Stimulated activated CD4-positive, alpha-beta T cell treated with anti-CD3 and anti-CD28 coated beads, Interleukin-4, amount 100 ng/mL, for 24 hours (primary cell): ENCODE results near the gene PTPRN2.

Experiments used
- DNase-seq: peaks from one replicate; pipeline ENCODE4 v3.0.0-alpha.2; 2020

Gene PTPRN2

GRCh38 chr7:158576050-158576762 is 11.4 kb downstream of the PTPRN2 start:
- DNase-seq: no peak

DNA sequence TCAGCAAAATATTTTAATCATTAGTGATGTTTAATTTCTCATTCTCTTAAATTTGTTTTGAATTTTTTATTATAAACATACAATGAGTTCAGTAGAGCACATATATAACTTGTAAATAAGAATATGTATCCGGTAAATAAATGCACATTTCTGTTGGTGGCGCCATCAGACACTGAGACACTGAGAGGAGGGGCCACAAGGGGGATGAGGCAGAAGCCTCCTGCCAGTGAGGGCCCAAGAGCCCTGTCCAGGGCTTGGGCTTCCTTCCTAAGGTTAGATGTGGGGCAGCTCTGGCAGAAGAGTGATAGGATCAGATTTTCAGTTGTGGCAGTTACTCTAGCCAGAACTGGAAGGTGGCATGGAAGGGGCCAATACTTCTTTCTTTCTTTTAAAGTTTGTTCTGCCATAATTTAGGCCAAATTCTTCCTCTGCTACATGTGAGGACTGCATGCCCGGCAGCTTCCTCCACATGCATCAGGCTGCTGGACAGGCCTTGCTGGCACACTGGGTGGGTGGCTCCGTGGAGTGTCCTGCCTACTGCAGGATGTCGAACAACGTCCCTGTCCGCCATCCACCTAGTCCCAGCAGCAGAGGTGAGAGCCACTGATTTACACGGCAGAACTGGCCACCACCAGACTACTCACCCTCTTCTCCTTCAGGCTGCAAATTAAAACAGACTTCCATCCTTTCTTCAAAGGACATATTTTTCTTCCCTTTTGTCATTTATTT is 13.2 kb downstream of the PTPRN2 start:
- no peak for DNase-seq

DNA sequence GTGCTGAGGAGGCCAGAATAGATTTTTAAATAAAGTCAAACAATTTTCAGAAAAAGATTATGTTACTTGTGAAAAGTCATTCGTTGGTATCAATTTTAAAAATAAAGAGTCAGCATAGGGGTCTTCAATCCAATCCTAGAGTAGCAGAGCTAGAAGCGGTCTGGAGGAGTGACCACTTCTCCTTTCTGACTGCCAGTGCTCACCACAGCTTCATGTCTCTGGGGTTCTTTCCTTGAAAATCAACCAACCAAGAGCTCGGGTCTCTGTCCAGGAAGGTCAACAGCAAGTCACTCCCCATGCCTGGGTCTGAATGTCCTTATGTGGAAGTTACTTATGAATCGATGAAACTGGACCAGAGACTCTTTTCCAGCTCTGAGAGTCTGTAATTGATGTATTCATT is 14.3 kb downstream of the PTPRN2 start:
- no peak for DNase-seq

GRCh38 chr7:158572000-158572828 is 15.4 kb downstream of the PTPRN2 start:
- DNase-seq: no peak

- no peak for DNase-seq
Observed at GRCh38 chr7:158570449-158571170, 17.0 kb downstream of the PTPRN2 start.

DNA sequence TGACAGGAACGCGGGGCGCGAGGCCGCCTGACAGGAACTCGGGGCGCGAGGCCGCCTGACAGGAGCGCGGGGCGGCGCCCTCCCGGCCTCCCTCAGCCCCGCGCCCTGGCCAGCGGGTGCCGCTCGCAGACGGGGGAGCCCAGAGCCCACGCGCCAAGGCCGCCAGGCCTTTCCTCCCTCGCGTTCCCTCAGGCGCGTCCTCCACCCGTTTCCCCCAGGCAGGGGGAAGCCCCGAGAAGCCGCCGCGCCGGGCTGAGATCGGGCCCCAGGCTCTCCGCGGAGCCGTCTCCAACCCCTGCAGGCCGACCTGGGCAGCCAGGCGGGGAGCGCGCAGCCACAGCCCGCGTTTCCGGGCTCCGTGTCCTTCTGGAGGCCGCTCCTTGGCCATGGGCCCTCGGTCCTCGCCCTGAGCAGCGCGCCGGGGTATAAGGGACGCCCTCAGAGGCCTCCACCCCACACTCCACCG is 17.7 kb downstream of the PTPRN2 start:
- DNase-seq: no peak

- DNase-seq: no peak
Observed at GRCh38 chr7:158568974-158569857, 18.4 kb downstream of the PTPRN2 start.

DNA sequence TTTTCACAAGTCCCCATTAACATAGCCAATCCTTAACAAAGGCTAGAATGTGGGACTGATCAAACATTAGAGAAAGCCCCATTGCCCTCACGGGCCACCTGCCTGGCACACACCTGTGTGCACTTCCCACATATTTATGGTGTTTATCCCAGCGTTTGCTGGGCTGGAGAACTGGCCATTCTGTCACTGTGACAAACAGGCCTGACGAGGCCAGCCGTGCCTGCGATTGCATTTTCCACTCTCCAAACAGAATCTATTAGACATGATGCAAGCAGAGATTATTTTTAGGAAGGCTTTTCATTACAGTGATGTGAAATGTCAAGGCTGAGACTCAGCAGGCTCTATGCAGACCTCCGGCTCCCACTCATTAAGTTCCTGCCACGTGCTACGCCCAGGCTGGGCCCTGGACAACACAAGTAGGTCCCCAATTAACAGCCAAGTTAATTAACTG is 20.4 kb downstream of the PTPRN2 start:
- DNase-seq: no peak

DNA sequence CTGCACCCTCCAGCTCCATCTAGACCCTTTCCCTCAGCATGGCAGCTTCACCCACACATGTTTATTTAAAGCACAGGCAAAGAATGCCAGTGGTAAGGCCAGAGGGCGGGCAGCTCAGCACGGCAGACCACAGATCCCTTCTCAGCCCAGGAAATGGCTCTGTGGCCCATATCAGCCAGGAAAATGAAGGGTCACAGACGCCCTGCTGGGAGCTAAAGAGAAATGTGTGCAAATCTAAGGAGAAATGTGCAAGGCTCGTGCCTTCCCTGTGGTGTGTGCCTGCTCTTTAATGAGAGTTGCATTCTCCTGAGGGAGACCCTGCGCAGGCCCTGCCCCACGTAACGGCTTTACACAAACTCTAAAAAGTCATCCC is 23.0 kb downstream of the PTPRN2 start:
- no peak for DNase-seq

DNA sequence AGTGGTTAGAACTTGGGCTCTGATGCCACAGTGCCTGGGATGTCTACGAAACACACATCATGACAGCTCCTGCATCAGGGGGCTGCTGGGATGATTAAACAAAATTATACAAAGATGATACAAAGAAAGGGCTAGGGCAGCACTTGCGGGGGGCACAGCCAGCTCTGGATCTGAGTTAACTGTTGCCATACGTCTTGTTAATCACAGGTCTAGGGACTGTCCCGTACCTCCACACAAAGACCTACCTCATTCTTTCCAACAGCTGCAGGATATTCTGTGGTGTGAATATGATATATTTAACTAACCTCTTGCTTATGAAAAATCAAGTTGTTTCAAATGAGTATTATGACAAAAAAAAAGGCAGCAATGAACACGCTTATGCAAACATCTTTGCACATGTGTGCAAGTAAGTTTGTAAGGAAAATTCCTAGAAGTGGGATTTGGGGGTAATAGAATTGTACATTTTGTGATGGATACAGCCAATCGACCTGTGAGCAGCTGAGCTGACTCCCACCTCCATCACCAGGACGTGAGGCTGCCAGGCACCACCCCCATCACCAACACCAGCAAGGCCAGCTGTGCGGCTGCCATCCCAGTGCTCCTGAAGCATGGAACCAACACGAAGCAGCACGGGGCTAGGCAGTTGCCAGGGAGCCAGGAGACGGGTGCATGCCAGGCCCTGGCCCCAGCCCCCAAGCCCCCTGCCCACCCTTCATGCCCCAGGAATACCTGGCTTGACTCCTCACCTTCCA is 23.5 kb downstream of the PTPRN2 start:
- DNase-seq: no peak

DNA sequence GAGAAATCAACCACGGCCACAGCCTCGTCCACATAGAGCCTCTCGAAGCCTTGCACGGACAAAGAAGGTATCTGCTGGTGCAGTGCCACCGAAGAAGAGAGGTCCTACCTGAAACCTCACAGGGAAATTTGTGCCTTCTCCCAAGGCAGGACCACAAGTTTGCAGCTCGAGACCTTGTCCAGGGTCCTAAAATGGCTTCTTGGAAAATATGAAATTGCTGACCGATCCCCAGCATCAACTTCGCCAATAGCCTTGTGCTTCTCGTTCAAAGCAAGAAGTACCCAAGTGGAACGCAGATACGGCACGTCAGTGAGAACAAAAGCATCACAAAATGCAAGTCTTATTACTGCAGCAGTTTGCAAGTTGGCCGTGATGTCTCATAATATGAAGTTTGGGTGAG is 24.6 kb downstream of the PTPRN2 start:
- no peak for DNase-seq

GRCh38 chr7:158562517-158562916 is 25.1 kb downstream of the PTPRN2 start:
- DNase-seq: no peak

DNA sequence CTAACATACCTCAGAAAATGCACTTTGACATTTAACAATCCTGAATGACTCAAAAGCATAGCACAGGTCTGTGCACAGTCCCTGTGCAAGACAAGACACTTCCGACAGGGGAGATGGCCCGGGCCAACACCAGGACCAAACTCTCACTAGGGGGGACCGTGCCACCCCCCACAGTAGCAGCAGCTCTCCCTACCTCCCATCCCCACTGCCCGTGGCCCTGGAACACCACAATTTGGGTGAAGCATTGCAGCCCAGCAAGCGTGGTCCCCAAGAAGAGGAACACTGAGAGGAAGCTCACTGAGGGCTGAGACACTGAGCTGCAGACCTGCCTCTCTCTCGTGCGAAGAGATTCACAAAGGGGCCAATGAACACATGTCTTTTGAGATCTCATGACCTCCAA is 26.0 kb downstream of the PTPRN2 start:
- DNase-seq: no peak

DNA sequence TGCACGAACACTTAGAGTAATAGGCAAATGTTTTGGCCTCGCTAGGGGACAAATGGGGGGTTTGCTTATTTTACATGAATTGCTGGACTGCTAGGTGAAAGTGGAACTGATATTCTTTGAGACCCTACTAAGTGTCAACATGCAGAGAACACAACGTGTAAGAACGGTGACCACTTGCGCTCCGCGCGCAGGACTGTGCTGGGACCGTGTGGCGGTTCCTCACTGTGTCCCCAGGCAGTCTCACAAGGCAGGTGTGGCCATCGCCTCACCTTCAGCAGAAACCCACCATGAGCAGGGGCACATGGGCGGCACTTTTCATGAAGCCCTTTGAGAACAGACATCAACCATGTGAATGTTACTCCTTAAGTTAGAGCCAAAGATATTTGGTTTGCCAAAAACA is 27.2 kb downstream of the PTPRN2 start:
- DNase-seq: no peak

DNA sequence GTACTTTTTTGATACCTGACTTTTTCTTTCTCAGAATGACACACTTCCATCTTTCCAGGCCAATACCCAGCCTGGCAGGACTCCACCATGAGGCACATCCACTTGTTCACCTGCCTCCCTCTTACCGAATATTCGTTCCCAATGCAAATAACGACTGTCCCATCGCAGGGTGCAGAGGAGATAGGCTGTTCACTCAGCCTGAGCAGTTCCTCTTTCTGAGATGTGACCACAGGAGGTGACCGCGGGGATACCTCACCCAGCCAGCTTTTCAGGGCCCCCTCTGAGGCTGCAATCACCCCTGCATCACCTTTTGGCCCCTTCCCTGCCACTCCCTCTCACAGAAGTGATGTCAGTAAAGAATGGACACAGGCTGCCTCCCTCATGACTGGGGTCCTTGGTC is 28.3 kb downstream of the PTPRN2 start:
- no peak for DNase-seq

DNA sequence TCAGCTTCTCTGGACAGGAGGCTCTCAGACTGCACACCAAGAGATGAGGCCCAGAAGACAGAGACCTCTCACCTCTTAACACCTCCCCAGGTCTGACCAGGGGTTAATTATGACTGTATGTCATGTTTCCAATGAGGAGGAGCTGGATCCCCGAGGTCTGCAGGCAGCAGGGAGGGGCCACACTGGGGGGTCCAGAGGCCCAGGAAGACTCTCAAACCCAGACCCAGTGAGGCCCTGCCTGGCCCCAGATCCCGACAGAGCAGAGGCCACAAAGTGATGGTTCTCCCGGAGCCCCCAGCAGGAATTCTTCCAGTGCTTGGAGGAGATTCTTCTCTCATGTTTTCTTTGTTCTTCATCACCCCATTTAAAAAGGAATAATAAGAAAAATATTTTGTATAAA is 28.8 kb downstream of the PTPRN2 start:
- no peak for DNase-seq

GRCh38 chr7:158557441-158557755 is 30.2 kb downstream of the PTPRN2 start:
- DNase-seq: no peak

DNA sequence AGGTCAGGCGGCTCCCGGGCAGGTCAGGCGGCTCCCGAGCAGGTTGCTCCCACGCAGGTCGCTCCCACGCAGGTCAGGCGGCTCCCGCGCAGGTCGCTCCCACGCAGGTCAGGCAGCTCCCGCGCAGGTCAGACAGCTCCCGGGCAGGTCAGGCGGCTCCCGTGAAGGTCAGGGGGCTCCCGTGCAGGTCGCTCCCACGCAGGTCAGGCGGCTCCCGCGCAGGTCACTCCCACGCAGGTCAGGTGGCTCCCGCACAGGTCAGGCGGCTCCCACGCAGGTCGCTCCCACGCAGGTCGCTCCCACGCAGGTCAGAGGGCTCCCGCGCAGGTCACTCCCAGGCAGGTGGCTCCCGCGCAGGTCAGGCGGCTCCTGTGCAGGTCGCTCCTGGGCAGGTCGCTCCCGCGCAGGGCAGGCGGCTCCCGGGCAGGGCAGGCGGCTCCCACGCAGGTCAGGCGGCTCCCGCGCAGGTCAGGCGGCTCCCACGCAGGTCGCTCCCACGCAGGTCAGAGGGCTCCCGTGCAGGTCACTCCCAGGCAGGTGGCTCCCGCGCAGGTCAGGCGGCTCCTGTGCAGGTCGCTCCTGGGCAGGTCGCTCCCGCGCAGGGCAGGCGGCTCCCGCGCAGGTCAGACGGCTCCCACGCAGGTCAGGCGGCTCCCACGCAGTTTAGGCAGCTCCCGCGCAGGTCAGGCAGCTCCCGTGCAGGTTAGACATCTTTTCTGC is 30.7 kb downstream of the PTPRN2 start:
- no peak for DNase-seq

- no peak for DNase-seq
Observed at GRCh38 chr7:158555034-158555520, 32.5 kb downstream of the PTPRN2 start.

DNA sequence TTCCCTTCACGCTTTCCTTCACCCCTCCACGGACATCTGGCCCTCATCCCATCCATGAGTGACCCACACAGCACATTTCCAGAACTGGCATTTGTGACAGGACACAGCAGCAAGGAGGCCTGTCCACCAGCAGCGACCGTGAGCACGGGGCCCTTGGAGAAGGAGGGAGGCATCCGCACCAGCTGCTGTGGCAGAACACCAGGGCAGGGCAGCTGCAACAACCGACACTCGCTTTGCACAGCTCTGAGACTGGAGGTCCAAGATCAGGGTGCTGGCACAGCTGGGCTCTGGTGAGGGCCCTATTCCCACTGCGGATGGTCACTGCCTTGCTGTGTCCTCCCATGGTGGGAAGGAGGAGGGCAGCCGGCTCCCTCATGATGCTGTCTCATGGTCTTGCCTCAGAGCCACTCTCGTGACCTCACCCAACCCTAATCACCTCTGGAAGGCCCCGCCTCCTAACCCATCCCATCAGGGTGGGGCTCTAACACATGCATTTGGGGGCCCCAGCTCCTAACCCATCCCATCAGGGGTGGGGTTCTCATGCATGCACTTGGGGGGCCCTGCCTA is 36.7 kb downstream of the PTPRN2 start:
- no peak for DNase-seq
